NT2/D1 (cell line): ENCODE measurements around the gene DPH7.

Experiments used
- YY1 ChIP-seq: IDR thresholded peaks from 2 replicates; pipeline ENCODE4 v1.6.1; 2011; ENCODE audit not compliant: insufficient read length, insufficient read depth
- ZNF274 ChIP-seq: IDR thresholded peaks from 2 replicates; pipeline ENCODE4 v1.6.1; 2011; ENCODE audit warnings: mild to moderate bottlenecking, low read depth, low read length

DNA sequence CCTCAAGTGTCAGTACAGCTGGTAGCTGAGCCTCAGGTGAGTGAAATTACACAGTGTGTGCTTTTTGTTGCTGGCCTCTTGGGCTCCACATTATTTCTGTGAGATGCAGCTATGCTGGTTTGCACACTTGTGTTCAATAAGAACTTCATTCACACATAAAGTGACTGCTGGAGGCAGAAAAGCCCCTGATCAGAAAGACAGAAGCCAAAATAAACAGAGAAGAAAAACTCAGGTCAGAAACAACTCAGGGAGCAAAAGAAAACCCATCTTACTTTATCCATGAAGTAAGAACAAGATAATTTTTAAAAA, 43.7 kb downstream of the DPH7 start:
- TF ChIP-seq YY1 (no peak), ZNF274 (no peak)
